Measurements from ENCODE around the gene GMPPA.

GMPPA gene

DNA sequence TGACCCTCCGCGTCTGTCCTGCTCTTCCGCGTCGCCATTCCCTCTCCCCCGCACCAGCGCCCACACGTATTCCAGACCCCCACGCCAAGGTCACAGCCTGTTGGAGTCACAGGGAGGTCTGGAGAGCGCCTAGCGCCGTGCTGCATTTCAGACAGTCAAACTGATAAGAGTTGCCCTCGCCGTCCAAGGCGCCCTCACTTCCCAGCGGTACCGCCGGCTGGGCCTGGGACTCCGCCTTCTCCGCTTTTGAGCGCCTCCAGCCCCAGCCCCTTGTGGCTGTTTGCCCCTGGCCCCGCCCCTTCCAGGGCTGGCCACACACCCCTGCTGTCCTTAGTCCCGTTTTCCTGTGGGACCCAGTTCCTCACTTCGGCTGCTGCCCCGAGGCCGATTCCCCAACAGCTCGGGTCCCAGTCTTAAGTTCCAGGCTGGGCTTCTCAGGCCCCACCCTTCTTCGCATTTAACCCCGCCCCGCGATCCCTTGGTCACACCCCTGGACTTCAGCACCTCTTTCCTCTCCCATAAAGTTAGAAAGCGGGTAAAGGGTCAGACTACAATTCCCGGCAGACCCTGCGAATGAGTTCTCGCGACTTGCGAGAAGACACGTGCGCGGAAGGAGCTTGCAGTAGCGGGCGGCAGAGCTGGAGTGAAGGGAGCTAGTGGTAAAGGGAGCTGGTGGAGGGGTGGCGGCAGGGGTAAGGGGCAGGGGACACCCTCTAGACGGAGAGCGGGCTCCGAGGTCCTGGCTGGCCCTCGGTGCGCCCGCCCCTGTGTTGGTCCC is at the start of gene GMPPA:
Gene GMPPA, plus strand, starts transcription at position 612 of the 778 bp plus-strand sequence. CDS start 1,085 bp downstream, outside the sequence.
- Histone ChIP-seq H3K9ac (ENCODE audit: low read depth, low read length) (peak within 1 kb of the TSS; percentile 83), H3K27me3 (ENCODE audit: insufficient read depth, low read length) (peaks cover 46% of the 10 kb centered on the region), H3K4me1 (ENCODE audit: insufficient read depth, low read length) (peaks cover 18% of the 10 kb centered on the region; the same call in 1 of the 2 replicates), H3K27ac (ENCODE audit: low read length) (peak within 1 kb of the TSS; percentile 28), H3K4me3 (ENCODE audit: low read length) (peak within 1 kb of the TSS; percentile 77), H3K9me3 (ENCODE audit: insufficient read depth, low read depth, low read length) (no peaks in the 10 kb centered on the region), H3K36me3 (ENCODE audit: insufficient read depth, low read depth, low read length) (no peaks in the 10 kb centered on the region)

DNA sequence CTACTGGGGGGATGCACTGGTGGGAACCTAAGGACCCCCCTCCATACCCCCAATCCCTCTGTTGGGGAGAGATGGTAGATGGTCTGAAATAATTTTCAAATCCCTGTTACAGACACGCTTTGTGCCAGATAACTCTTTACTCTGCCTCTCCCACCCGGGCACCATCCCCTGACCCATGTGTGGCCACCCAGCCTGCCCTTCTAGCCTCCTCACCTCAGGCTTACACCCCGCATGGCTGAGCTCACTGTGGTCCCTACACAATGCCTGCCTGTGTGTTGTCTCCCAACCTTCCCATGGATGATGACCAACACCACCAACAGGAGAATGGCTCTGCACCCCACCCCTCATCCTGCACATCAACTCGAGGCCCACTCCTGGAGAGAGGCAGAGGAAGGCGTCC is 49.1 kb upstream of the GMPPA start:
- Histone ChIP-seq H3K27me3 (ENCODE audit: insufficient read depth, low read length) (peaks cover 38% of the 10 kb centered on the region), H3K36me3 (ENCODE audit: insufficient read depth, low read depth, low read length) (0 out of 2 replicates have a peak, but pooled peaks cover 5% of the 10 kb centered on the region), H3K9ac (ENCODE audit: low read depth, low read length) (no peak overlapping the region), H3K4me3 (ENCODE audit: low read length) (no peak overlapping the region), H3K27ac (ENCODE audit: low read length) (no peak overlapping the region), H3K4me1 (ENCODE audit: insufficient read depth, low read length) (peaks cover 10% of the 10 kb centered on the region), H3K9me3 (ENCODE audit: insufficient read depth, low read depth, low read length) (no peaks in the 10 kb centered on the region)

DNA sequence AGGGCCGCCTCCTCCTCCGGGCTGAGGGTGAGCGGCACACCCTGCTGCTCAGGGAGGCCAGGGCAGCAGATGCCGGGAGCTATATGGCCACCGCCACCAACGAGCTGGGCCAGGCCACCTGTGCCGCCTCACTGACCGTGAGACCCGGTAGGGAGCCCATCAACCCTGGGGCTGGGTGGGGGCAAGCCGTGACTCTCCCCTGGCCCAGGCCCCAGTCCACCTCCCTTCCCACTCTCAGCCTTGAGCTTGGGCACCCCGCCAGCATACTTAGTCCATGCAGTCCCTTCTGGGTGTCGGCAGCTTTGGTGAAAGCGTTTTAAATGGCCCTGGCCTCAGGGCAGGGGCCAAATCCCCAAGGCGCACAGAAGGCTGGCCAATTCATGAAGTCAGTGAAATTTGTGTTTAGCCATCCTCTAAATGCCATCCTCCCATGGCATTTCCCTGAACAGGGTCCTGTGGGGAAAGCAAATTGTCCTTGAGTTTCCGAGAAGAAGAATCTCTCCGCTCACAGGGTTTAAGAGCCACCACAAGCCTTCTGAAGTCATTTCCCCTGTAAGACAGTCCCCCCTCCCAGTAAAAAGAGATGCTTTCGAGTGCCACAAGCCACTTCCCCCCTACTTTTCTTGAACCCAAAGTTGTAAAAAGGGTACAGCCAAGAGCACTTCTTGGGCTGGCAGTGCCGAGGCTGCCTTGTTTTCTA is 46.9 kb upstream of the GMPPA start:
- H3K9me3 ChIP-seq (ENCODE audit: insufficient read depth, low read depth, low read length): no peaks in the 10 kb centered on the region

DNA sequence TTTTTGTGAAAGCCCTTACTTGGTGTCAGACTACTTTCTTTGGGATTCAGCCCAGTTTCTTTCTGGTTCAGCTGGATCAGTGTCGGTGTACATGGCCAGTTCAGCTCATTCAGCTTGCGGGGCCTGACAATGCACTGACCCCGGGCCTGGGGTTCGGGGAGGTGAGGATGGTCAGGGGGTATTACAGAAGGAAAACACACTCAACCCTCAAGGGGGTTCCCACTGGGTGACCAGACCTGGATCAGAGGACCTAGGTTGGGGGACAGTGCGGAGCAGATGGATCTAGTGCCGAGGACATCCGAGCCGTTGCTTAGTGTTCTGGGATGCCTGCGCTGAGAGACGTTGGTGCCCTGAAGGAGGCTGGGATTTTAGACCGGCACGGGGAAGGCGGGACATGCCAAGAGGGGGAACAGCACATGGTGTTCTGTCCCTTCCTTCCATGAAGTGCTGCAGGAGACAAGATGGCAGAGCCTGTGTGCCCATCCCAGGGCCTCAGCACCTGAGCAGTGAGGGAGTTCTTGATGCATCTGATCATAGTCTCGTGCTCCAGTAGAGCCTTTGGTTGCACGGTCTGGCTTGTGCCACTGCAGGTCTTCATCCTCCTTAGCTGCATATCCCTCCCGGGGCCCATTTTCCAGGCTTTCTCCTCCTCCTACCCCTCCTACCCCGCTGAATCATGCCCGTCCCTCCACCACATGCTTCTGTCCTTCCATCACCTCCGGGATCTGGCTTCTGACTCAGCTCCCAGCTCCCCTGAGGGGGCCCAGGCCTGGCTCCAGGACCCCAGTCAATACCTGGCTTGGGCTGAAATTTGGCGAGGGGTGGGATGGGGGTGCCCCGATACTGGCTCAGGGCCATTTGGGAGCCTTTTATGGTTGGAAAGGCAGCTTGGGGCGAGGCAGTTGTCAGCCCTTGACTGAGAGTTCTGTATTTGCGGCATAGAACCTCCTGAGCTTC is 46.1 kb upstream of the GMPPA start:
- Histone ChIP-seq H3K4me1 (ENCODE audit: insufficient read depth, low read length) (peaks cover 6% of the 10 kb centered on the region), H3K9ac (ENCODE audit: low read depth, low read length) (no peak overlapping the region), H3K9me3 (ENCODE audit: insufficient read depth, low read depth, low read length) (no peaks in the 10 kb centered on the region), H3K36me3 (ENCODE audit: insufficient read depth, low read depth, low read length) (0 out of 2 replicates have a peak, but pooled peaks cover 5% of the 10 kb centered on the region), H3K27me3 (ENCODE audit: insufficient read depth, low read length) (peaks cover 24% of the 10 kb centered on the region), H3K4me3 (ENCODE audit: low read length) (no peak overlapping the region), H3K27ac (ENCODE audit: low read length) (no peak overlapping the region)

More for the DNA sequence above, 46.9 kb upstream of the GMPPA start:
- Histone ChIP-seq H3K36me3 (ENCODE audit: insufficient read depth, low read depth, low read length) (0 out of 2 replicates have a peak, but pooled peaks cover 5% of the 10 kb centered on the region), H3K27me3 (ENCODE audit: insufficient read depth, low read length) (peaks cover 33% of the 10 kb centered on the region), H3K9ac (ENCODE audit: low read depth, low read length) (no peak overlapping the region), H3K4me3 (ENCODE audit: low read length) (no peak overlapping the region), H3K4me1 (ENCODE audit: insufficient read depth, low read length) (peaks cover 6% of the 10 kb centered on the region), H3K27ac (ENCODE audit: low read length) (no peak overlapping the region)

DNA sequence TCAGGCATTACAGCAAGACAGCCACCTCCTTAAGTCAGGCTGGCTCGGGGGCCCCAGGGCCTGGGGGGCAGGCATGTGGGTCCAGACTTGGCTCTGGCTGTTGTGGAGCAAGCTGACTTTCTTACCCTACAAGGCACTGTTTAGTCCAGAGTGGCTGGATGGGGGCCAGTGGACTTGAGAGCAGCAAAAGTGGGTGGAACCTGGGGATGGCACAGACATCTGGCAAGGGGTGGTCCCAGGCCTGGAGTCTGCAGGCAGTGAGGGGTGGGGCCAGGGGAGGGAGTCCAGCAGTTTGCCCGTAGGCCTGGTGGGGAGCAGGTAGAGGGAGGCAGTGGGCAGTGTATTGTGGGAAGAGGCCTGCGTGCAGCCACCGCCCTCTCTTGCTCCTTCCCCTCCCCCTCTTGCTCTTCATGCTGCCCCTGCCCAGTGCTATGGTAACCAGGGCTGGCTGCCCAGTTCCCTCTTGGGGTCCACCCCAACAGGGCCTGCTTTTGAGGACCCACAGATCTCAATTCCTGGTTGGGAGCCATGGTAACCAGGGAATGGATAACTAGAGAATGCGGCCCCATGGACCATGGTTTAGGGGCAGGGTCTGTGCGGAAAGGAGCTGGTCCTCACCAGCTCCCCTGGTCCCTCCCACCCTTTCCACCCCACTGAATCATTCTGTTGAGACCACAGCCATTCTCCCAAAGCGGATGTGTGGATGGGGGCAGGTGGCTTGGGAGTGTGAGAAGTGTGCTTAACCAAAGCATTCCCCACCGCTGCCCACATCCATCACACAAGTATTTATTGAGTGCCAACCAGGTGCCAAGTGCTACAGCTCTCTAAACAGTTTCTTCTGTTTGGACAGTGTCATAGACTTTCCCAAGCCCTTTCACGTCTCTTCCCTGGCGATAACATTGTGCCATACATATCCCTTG is 44.8 kb upstream of the GMPPA start:
- Histone ChIP-seq H3K9ac (ENCODE audit: low read depth, low read length) (no peak overlapping the region), H3K4me3 (ENCODE audit: low read length) (no peak overlapping the region)

DNA sequence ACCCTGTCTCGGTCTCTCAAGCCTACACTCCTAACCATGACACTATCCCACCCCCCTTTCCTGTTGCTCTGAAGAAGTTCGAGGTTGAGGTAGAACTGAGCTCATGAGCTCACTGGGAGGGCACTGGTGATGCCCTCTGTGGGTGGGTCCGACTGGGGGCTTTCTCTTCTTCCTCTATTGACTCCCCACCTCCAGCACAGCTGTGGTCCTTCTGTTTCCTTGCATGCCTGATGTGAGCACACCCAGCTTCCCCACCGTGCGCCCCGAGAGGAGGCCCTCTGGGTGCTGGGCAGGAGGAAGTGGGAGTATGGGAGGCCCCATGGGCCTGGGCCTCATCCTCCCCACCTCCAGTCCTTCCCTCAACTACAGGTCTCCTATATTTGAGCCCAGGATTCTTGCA is 43.1 kb upstream of the GMPPA start:
- H3K4me3 ChIP-seq (ENCODE audit: low read length): no peak overlapping the region
- peaks cover 6% of the 10 kb centered on the region; the same call in 1 of the 2 replicates for H3K27me3 ChIP-seq (ENCODE audit: insufficient read depth, low read length)
- H3K4me1 ChIP-seq (ENCODE audit: insufficient read depth, low read length): peaks cover 25% of the 10 kb centered on the region
- H3K9me3 ChIP-seq (ENCODE audit: insufficient read depth, low read depth, low read length): no peaks in the 10 kb centered on the region
- no peak overlapping the region for H3K9ac ChIP-seq (ENCODE audit: low read depth, low read length)
- H3K36me3 ChIP-seq (ENCODE audit: insufficient read depth, low read depth, low read length): 0 out of 2 replicates have a peak, but pooled peaks cover under 1% of the 10 kb centered on the region
- no peak overlapping the region for H3K27ac ChIP-seq (ENCODE audit: low read length)

More for the DNA sequence above, 44.8 kb upstream of the GMPPA start:
- Histone ChIP-seq H3K27ac (ENCODE audit: low read length) (no peak overlapping the region), H3K27me3 (ENCODE audit: insufficient read depth, low read length) (peaks cover 14% of the 10 kb centered on the region; the same call in 1 of the 2 replicates), H3K4me1 (ENCODE audit: insufficient read depth, low read length) (peaks cover 13% of the 10 kb centered on the region), H3K9me3 (ENCODE audit: insufficient read depth, low read depth, low read length) (no peaks in the 10 kb centered on the region), H3K36me3 (ENCODE audit: insufficient read depth, low read depth, low read length) (0 out of 2 replicates have a peak, but pooled peaks cover 5% of the 10 kb centered on the region)

DNA sequence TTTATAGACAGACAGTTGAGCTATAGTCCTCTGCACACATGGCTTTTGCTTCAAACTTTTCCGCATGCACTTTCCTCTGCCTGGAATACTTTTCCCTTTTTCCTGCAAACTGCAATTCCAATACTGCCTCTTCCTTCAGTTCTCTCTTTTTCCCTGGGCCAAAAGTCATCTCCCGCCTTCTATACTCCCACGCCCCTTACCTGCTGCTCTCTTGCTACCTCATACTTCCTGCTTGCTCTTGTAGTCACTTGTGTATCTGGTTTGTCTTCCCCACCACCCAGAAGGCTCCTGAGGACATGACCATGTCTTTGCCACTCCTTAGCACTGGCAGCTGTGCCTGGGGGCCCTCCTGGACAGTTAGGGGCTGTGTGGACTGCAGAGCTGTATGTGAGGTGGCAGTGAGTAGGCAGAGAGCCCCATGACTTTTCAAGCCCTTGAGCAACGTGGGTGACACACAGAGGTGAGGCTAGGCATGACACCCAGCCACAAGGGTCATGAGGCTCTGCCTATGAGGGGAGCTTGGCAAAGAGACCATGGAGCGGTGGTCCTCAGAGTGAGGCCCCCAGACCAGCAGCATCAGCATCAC is 40.8 kb upstream of the GMPPA start:
- peaks cover 6% of the 10 kb centered on the region; the same call in 1 of the 2 replicates for H3K27me3 ChIP-seq (ENCODE audit: insufficient read depth, low read length)
- H3K9me3 ChIP-seq (ENCODE audit: insufficient read depth, low read depth, low read length): no peaks in the 10 kb centered on the region
- H3K27ac ChIP-seq (ENCODE audit: low read length): no peak overlapping the region
- 0 out of 2 replicates have a peak, but pooled peaks cover 9% of the 10 kb centered on the region for H3K36me3 ChIP-seq (ENCODE audit: insufficient read depth, low read depth, low read length)
- peaks cover 35% of the 10 kb centered on the region for H3K4me1 ChIP-seq (ENCODE audit: insufficient read depth, low read length)
- H3K9ac ChIP-seq (ENCODE audit: low read depth, low read length): no peak overlapping the region
- H3K4me3 ChIP-seq (ENCODE audit: low read length): no peak overlapping the region

DNA sequence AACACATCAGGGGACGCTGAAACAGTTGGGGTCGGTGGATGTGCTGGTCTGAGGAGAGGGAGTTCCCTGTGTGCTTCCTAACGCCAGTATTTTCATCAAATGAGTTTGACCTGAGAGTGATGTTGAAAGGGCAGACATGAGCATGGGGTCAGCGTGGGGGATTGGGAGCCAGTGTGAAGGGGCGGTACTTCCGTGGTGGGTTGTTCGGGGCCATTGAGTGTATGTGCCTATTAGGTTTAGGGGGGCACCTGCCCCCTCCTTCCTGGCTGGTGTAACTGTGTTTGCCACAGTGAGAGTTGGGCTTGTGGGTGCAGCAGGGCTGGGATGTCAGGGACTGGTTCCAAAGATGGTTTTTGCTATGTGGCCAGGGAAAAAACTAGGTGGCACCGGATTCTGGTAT is 39.7 kb upstream of the GMPPA start:
- Histone ChIP-seq H3K4me3 (ENCODE audit: low read length) (no peak overlapping the region), H3K27me3 (ENCODE audit: insufficient read depth, low read length) (peaks cover 6% of the 10 kb centered on the region; the same call in 1 of the 2 replicates), H3K36me3 (ENCODE audit: insufficient read depth, low read depth, low read length) (0 out of 2 replicates have a peak, but pooled peaks cover 10% of the 10 kb centered on the region), H3K9ac (ENCODE audit: low read depth, low read length) (no peak overlapping the region), H3K4me1 (ENCODE audit: insufficient read depth, low read length) (peaks cover 32% of the 10 kb centered on the region), H3K27ac (ENCODE audit: low read length) (no peak overlapping the region), H3K9me3 (ENCODE audit: insufficient read depth, low read depth, low read length) (no peaks in the 10 kb centered on the region)

DNA sequence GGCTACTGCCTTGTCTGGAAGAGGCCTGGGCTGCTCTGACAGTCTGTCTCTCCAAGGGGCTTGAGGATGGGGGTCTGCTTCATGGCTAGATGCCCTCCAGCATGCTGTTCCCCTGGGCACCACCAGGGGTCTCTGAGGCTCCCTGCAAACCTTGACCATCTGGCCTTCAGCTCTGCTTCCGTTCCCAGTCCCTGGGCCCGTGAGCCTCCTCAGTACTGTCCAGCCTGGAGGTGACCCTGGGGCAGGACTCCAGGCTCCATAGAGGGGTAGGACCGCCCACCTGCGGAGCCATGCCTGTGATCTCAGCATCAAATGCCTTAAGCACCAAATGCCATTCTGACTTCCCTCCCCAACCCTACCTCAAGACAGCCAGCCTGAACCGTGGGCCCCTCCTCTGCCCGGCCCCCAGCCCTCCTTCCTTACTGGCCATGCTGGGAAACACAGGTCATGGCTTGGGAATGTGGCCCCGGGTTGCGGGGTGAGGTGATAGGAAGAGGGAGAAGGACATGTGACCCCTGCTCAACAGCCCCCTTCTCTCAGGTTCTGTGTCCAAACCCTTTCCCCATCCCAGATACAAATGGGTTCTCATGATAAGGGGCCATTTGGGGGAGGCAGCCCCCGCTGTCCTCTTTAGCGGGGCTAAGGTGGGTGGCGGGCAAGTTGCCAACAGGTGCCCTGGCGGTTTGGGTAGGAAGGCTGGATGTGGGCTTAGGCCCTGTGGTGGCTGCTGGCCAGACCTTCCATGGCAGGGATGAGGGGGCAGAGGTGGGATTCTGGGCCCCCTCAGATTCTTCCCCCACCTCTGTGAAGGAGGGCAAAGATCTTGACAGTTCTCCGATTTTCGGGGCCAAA is 39.0 kb upstream of the GMPPA start:
- Histone ChIP-seq H3K27me3 (ENCODE audit: insufficient read depth, low read length) (peaks cover 6% of the 10 kb centered on the region; the same call in 1 of the 2 replicates), H3K4me3 (ENCODE audit: low read length) (no peak overlapping the region; the same call in 1 of the 2 replicates), H3K36me3 (ENCODE audit: insufficient read depth, low read depth, low read length) (0 out of 2 replicates have a peak, but pooled peaks cover 10% of the 10 kb centered on the region), H3K27ac (ENCODE audit: low read length) (no peak overlapping the region), H3K4me1 (ENCODE audit: insufficient read depth, low read length) (peaks cover 29% of the 10 kb centered on the region), H3K9me3 (ENCODE audit: insufficient read depth, low read depth, low read length) (no peaks in the 10 kb centered on the region), H3K9ac (ENCODE audit: low read depth, low read length) (no peak overlapping the region; the same call in 1 of the 2 replicates)

All from iPS-20b (cell line).